ENCODE measurements around the gene PSME3IP1. TPM values are rescaled to one million over a fixed set of nuclear protein-coding genes. Genes with fewer than 3 reads are reported as not detected.
"Not testable (repeated sequence)": the region's sequence is repeated elsewhere in the genome, so short reads cannot be mapped to it uniquely, and the experiment has no call there.

Gene PSME3IP1
- total and polyA plus RNA-seq, 5 donors from 2014 or later: 68.1 to 140 (median 72.6) TPM

- H3K4me1 Mint-ChIP-seq: peaks cover 21 to 60% (median 38%) of the 10 kb centered on the region in 4 donors
- peak overlapping the region in 2 of 3 donors; percentile 18 to 32 for H3K27ac Mint-ChIP-seq
- H3K9me3 Mint-ChIP-seq: no peaks in the 10 kb centered on the region
- ATAC-seq (ENCODE audit: low read depth in 2 of 2) (no peak), DNase-seq (no peak)
- Histone ChIP-seq H3K4me1 (ENCODE audit: control insufficient read depth, insufficient read depth, low read length, poor library complexity, severe bottlenecking) (peaks cover 9% of the 10 kb centered on the region), H3K4me3 (ENCODE audit: low read depth, low read length) (no peak overlapping the region), H3K36me3 (ENCODE audit: control insufficient read depth, insufficient read depth, low read length) (peaks cover 4% of the 10 kb centered on the region), H3K27me3 (ENCODE audit: control insufficient read depth, insufficient read depth, low read length) (no peaks in the 10 kb centered on the region), H3K27ac (ENCODE audit: insufficient read depth, low read length, poor library complexity, severe bottlenecking) (no peak overlapping the region), H3K9me3 (ENCODE audit: control insufficient read depth in 2 of 2, low read length in 2 of 2) (no peaks in the 10 kb centered on the region)
- H3K4me3 Mint-ChIP-seq: no peak overlapping the region
- peaks cover 14% of the 10 kb centered on the region for H3K36me3 Mint-ChIP-seq
- no peaks in the 10 kb centered on the region for H3K27me3 Mint-ChIP-seq
Observed at GRCh38 chr16:57194512-57194911, 8.7 kb upstream of the PSME3IP1 start.

- H3K27ac ChIP-seq (ENCODE audit: insufficient read depth, low read length, poor library complexity, severe bottlenecking): no peak overlapping the region
- H3K36me3 ChIP-seq (ENCODE audit: control insufficient read depth, insufficient read depth, low read length): peaks cover 4% of the 10 kb centered on the region
- no peak overlapping the region for H3K27ac Mint-ChIP-seq
- peaks cover 23 to 67% (median 37%) of the 10 kb centered on the region in 4 donors for H3K4me1 Mint-ChIP-seq
- ATAC-seq (ENCODE audit: low read depth in 2 of 2): no peak
- no peaks in the 10 kb centered on the region for H3K27me3 ChIP-seq (ENCODE audit: control insufficient read depth, insufficient read depth, low read length)
- no peaks in the 10 kb centered on the region for H3K9me3 Mint-ChIP-seq
- peaks cover 18% of the 10 kb centered on the region for H3K4me1 ChIP-seq (ENCODE audit: control insufficient read depth, insufficient read depth, low read length, poor library complexity, severe bottlenecking)
- peaks cover 9% of the 10 kb centered on the region for H3K36me3 Mint-ChIP-seq
- no peak for DNase-seq
- no peaks in the 10 kb centered on the region for H3K27me3 Mint-ChIP-seq
- no peak overlapping the region for H3K4me3 Mint-ChIP-seq
- H3K4me3 ChIP-seq (ENCODE audit: low read depth, low read length): no peak overlapping the region
- no peaks in the 10 kb centered on the region for H3K9me3 ChIP-seq (ENCODE audit: control insufficient read depth in 2 of 2, low read length in 2 of 2)
Observed at GRCh38 chr16:57192720-57193486, 7.1 kb upstream of the PSME3IP1 start.

- Mint-ChIP-seq H3K4me1 (peaks cover 31 to 72% (median 44%) of the 10 kb centered on the region in 4 donors), H3K4me3 (no peak overlapping the region), H3K27ac (no peak overlapping the region), H3K9me3 (no peaks in the 10 kb centered on the region), H3K27me3 (no peaks in the 10 kb centered on the region), H3K36me3 (peaks cover 9% of the 10 kb centered on the region)
- Histone ChIP-seq H3K36me3 (ENCODE audit: control insufficient read depth, insufficient read depth, low read length) (peaks cover 4% of the 10 kb centered on the region), H3K9me3 (ENCODE audit: control insufficient read depth in 2 of 2, low read length in 2 of 2) (no peaks in the 10 kb centered on the region), H3K27ac (ENCODE audit: insufficient read depth, low read length, poor library complexity, severe bottlenecking) (no peak overlapping the region), H3K27me3 (ENCODE audit: control insufficient read depth, insufficient read depth, low read length) (no peaks in the 10 kb centered on the region), H3K4me3 (ENCODE audit: low read depth, low read length) (no peak overlapping the region), H3K4me1 (ENCODE audit: control insufficient read depth, insufficient read depth, low read length, poor library complexity, severe bottlenecking) (peaks cover 25% of the 10 kb centered on the region)
- no peak for DNase-seq
- no peak for ATAC-seq (ENCODE audit: low read depth in 2 of 2)
Observed at GRCh38 chr16:57192146-57192545, 6.3 kb upstream of the PSME3IP1 start.

- no peak overlapping the region for H3K4me3 ChIP-seq (ENCODE audit: low read depth, low read length)
- Mint-ChIP-seq H3K27me3 (no peaks in the 10 kb centered on the region), H3K36me3 (peaks cover 9% of the 10 kb centered on the region), H3K4me3 (peak overlapping the region in 2 of 4 donors; percentile 61 to 81), H3K9me3 (peaks cover 0 to 2% (median 0%) of the 10 kb centered on the region in 7 donors), H3K27ac (no peak overlapping the region), H3K4me1 (peaks cover 31 to 69% (median 41%) of the 10 kb centered on the region in 4 donors)
- peaks cover 4% of the 10 kb centered on the region for H3K36me3 ChIP-seq (ENCODE audit: control insufficient read depth, insufficient read depth, low read length)
- H3K4me1 ChIP-seq (ENCODE audit: control insufficient read depth, insufficient read depth, low read length, poor library complexity, severe bottlenecking): peaks cover 32% of the 10 kb centered on the region
- H3K27me3 ChIP-seq (ENCODE audit: control insufficient read depth, insufficient read depth, low read length): no peaks in the 10 kb centered on the region
- no peak for DNase-seq
- ATAC-seq (ENCODE audit: low read depth in 2 of 2): no peak
- H3K9me3 ChIP-seq (ENCODE audit: control insufficient read depth in 2 of 2, low read length in 2 of 2): no peaks in the 10 kb centered on the region
- no peak overlapping the region for H3K27ac ChIP-seq (ENCODE audit: insufficient read depth, low read length, poor library complexity, severe bottlenecking)
Observed at GRCh38 chr16:57191056-57191571, 5.3 kb upstream of the PSME3IP1 start.

GRCh38 chr16:57190136-57190535, 4.3 kb upstream of the PSME3IP1 start:
- Mint-ChIP-seq H3K9me3 (peaks cover 0 to 3% (median 0%) of the 10 kb centered on the region in 7 donors), H3K27me3 (no peaks in the 10 kb centered on the region), H3K4me3 (peak overlapping the region in 2 of 4 donors; percentile 7 to 61), H3K36me3 (peaks cover 9% of the 10 kb centered on the region), H3K4me1 (peaks cover 33 to 71% (median 44%) of the 10 kb centered on the region in 4 donors), H3K27ac (no peak overlapping the region)
- no peaks in the 10 kb centered on the region for H3K27me3 ChIP-seq (ENCODE audit: control insufficient read depth, insufficient read depth, low read length)
- DNase-seq (no peak), ATAC-seq (ENCODE audit: low read depth in 2 of 2) (no peak)
- no peak overlapping the region for H3K4me3 ChIP-seq (ENCODE audit: low read depth, low read length)
- H3K9me3 ChIP-seq (ENCODE audit: control insufficient read depth in 2 of 2, low read length in 2 of 2): no peaks in the 10 kb centered on the region
- H3K36me3 ChIP-seq (ENCODE audit: control insufficient read depth, insufficient read depth, low read length): peaks cover 4% of the 10 kb centered on the region
- no peak overlapping the region for H3K27ac ChIP-seq (ENCODE audit: insufficient read depth, low read length, poor library complexity, severe bottlenecking)
- peaks cover 35% of the 10 kb centered on the region for H3K4me1 ChIP-seq (ENCODE audit: control insufficient read depth, insufficient read depth, low read length, poor library complexity, severe bottlenecking)

GRCh38 chr16:57189527-57189926, 3.7 kb upstream of the PSME3IP1 start:
- Mint-ChIP-seq H3K27ac (peak overlapping the region in 1 of 3 donors; percentile 41), H3K4me1 (peaks cover 36 to 73% (median 49%) of the 10 kb centered on the region in 4 donors)
- H3K27me3 Mint-ChIP-seq; H3K36me3 Mint-ChIP-seq; H3K9me3 Mint-ChIP-seq; H3K27me3 ChIP-seq (ENCODE audit: control insufficient read depth, insufficient read depth, low read length); H3K9me3 ChIP-seq (ENCODE audit: control insufficient read depth in 2 of 2, low read length in 2 of 2); H3K4me3 ChIP-seq (ENCODE audit: low read depth, low read length); H3K36me3 ChIP-seq (ENCODE audit: control insufficient read depth, insufficient read depth, low read length); H3K4me3 Mint-ChIP-seq; ATAC-seq (ENCODE audit: low read depth in 2 of 2); DNase-seq; H3K27ac ChIP-seq (ENCODE audit: insufficient read depth, low read length, poor library complexity, severe bottlenecking): not testable (repeated sequence)
- H3K4me1 ChIP-seq (ENCODE audit: control insufficient read depth, insufficient read depth, low read length, poor library complexity, severe bottlenecking): peaks cover 41% of the 10 kb centered on the region

GRCh38 chr16:57188711-57189002, 2.8 kb upstream of the PSME3IP1 start:
- ATAC-seq (ENCODE audit: low read depth in 2 of 2): no peak
- Histone ChIP-seq H3K9me3 (ENCODE audit: control insufficient read depth in 2 of 2, low read length in 2 of 2) (no peaks in the 10 kb centered on the region), H3K27me3 (ENCODE audit: control insufficient read depth, insufficient read depth, low read length) (no peaks in the 10 kb centered on the region), H3K36me3 (ENCODE audit: control insufficient read depth, insufficient read depth, low read length) (peaks cover 4% of the 10 kb centered on the region), H3K4me3 (ENCODE audit: low read depth, low read length) (no peak overlapping the region), H3K4me1 (ENCODE audit: control insufficient read depth, insufficient read depth, low read length, poor library complexity, severe bottlenecking) (peaks cover 45% of the 10 kb centered on the region), H3K27ac (ENCODE audit: insufficient read depth, low read length, poor library complexity, severe bottlenecking) (no peak overlapping the region)
- no peak overlapping the region for H3K27ac Mint-ChIP-seq
- H3K27me3 Mint-ChIP-seq: no peaks in the 10 kb centered on the region
- no peaks in the 10 kb centered on the region for H3K36me3 Mint-ChIP-seq
- peak overlapping the region; percentile 42 to 73 (median 56) for H3K4me3 Mint-ChIP-seq
- H3K4me1 Mint-ChIP-seq: peaks cover 31 to 76% (median 53%) of the 10 kb centered on the region in 4 donors
- peaks cover 0 to 3% (median 0%) of the 10 kb centered on the region in 7 donors for H3K9me3 Mint-ChIP-seq
- no peak for DNase-seq

Measured in CD4-positive, CD25-positive, alpha-beta regulatory T cell (primary cell).